Hepatocyte (in vitro differentiated cells): ENCODE results near the gene SH3RF1. TPM values are rescaled to one million over a fixed set of nuclear protein-coding genes. Genes with fewer than 3 reads are reported as not detected.
A peak's percentile ranks its signal among the peaks of the same experiment; 100 is the strongest.

ENCODE experiments used
- DNase-seq: peaks from one replicate; pipeline ENCODE4 v3.0.0-alpha.2; 2016; ENCODE audit warnings: low spot score
- H2AFZ ChIP-seq: fragments of 200-600 bp; sonication (generic); 2 replicates; pipeline ENCODE4 v1.6.0; 2016; ENCODE audit warnings: antibody characterized with exemption, mild to moderate bottlenecking
- H3K27ac ChIP-seq: fragments of 200-600 bp; sonication (generic); 2 replicates; pipeline ENCODE4 v1.5.1; 2016; ENCODE audit warnings: mild to moderate bottlenecking
- H3K27me3 ChIP-seq: fragments of 200-600 bp; sonication (generic); 2 replicates; pipeline ENCODE4 v1.6.1; 2016
- H3K36me3 ChIP-seq: fragments of 200-600 bp; sonication (generic); replicated peaks from 2 replicates; pipeline ENCODE4 v1.5.1; 2016; ENCODE audit warnings: low read depth; ENCODE audit not compliant: insufficient read depth
- H3K4me1 ChIP-seq: fragments of 200-600 bp; sonication (generic); 2 replicates; pipeline ENCODE4 v1.5.1; 2016; ENCODE audit warnings: mild to moderate bottlenecking, moderate library complexity; ENCODE audit not compliant: insufficient read depth
- H3K4me2 ChIP-seq: fragments of 200-600 bp; sonication (generic); 2 replicates; pipeline ENCODE4 v1.6.0; 2016
- H3K4me3 ChIP-seq: fragments of 200-600 bp; sonication (generic); 2 replicates; pipeline ENCODE4 v1.5.1; 2016; ENCODE audit warnings: mild to moderate bottlenecking
- H3K79me2 ChIP-seq: fragments of 200-600 bp; sonication (generic); 2 replicates; pipeline ENCODE4 v1.6.0; 2017; ENCODE audit warnings: mild to moderate bottlenecking
- H3K9me2 ChIP-seq: fragments of 200-600 bp; sonication (generic); replicated peaks from 2 replicates; pipeline ENCODE4 v1.6.0; 2017; ENCODE audit warnings: mild to moderate bottlenecking; ENCODE audit not compliant: insufficient read depth
- H3K9me3 ChIP-seq: fragments of 200-600 bp; sonication (generic); 2 replicates; pipeline ENCODE4 v1.5.1; 2016; ENCODE audit warnings: low read depth, mild to moderate bottlenecking
- H4K20me1 ChIP-seq: fragments of 200-600 bp; sonication (generic); 2 replicates; pipeline ENCODE4 v1.6.0; 2016; ENCODE audit warnings: mild to moderate bottlenecking; ENCODE audit not compliant: insufficient read depth, poor library complexity, severe bottlenecking
- CTCF ChIP-seq: fragments of 200-600 bp; sonication (generic); IDR thresholded peaks from 2 replicates; pipeline ENCODE4 v1.5.1; 2016; ENCODE audit warnings: antibody characterized with exemption, mild to moderate bottlenecking; ENCODE audit not compliant: poor library complexity
- EZH2 ChIP-seq: fragments of 200-600 bp; sonication (generic); IDR thresholded peaks from 2 replicates; pipeline ENCODE4 v1.6.1; 2016; ENCODE audit warnings: antibody characterized with exemption, mild to moderate bottlenecking, borderline replicate concordance
- EZH2phosphoT487 ChIP-seq: fragments of 200-600 bp; sonication (generic); IDR thresholded peaks from one replicate; pipeline ENCODE4 v1.6.1; 2018; ENCODE audit warnings: antibody characterized with exemption, mild to moderate bottlenecking, low read depth, moderate library complexity; ENCODE audit not compliant: unreplicated experiment, severe bottlenecking
- WGBS: methylation state at CpG from one replicate; pipeline ENCODE4 v1.1.6; 2016; ENCODE audit warnings: low lambda C conversion rate; ENCODE audit errors: missing lambda C conversion rate; 5-methylcytosine and 5-hydroxymethylcytosine counted together
- polyA plus RNA-seq: library from polyadenylated mRNA; unstranded; fragments of >200 nt; fragmentation: Nextera tagmentation; extraction: Ambion mirVana; gene quantifications from 2 replicates; pipeline ENCODE4 v1.2.1, GENCODE V29; 2016
- total RNA-seq: library from RNA; depleted of rRNA; stranded (reverse); fragments of >200 nt; gene quantifications from 2 replicates; pipeline ENCODE4 v1.2.3, GENCODE V29; 2014

SH3RF1 gene
- total and polyA plus RNA-seq, 2 experiments from 2014 or later, result 15.5 to 16.4 TPM

- no peak overlapping the region for H3K4me2 ChIP-seq
- peaks cover 82% of the 10 kb centered on the region for H3K79me2 ChIP-seq
- 83% methylated on average over 4 of the region's 4 CpGs for WGBS
Measured at GRCh38 chr4:169189372-169189771, 81.4 kb downstream of the SH3RF1 start.

GRCh38 chr4:169188204-169188603, 82.6 kb downstream of the SH3RF1 start:
- TF ChIP-seq CTCF (no peak), EZH2phosphoT487 (no peak), EZH2 (no peak)
- no peaks in the 10 kb centered on the region for H3K36me3 ChIP-seq
- WGBS, result 72% methylated on average over 3 of the region's 3 CpGs
- H3K9me2 ChIP-seq, result no peaks in the 10 kb centered on the region
- no peak overlapping the region for H3K4me2 ChIP-seq
- no peak overlapping the region for H2AFZ ChIP-seq
- H3K9me3 ChIP-seq, result no peaks in the 10 kb centered on the region
- peaks cover 78% of the 10 kb centered on the region for H3K79me2 ChIP-seq
- no peak overlapping the region for H3K4me3 ChIP-seq
- no peak overlapping the region for H3K27ac ChIP-seq
- no peaks in the 10 kb centered on the region for H4K20me1 ChIP-seq
- peaks cover 12% of the 10 kb centered on the region for H3K4me1 ChIP-seq
- no peak for DNase-seq
- no peaks in the 10 kb centered on the region for H3K27me3 ChIP-seq

More at GRCh38 chr4:169189372-169189771, 81.4 kb downstream of the SH3RF1 start:
- no peak overlapping the region for H2AFZ ChIP-seq
- H3K9me3 ChIP-seq, result no peaks in the 10 kb centered on the region
- no peaks in the 10 kb centered on the region for H4K20me1 ChIP-seq
- H3K4me3 ChIP-seq, result no peak overlapping the region
- peak overlapping the region; percentile 18 for H3K27ac ChIP-seq
- TF ChIP-seq EZH2phosphoT487 (no peak), CTCF (no peak), EZH2 (no peak)
- H3K9me2 ChIP-seq, result no peaks in the 10 kb centered on the region
- DNase-seq, result no peak
- H3K36me3 ChIP-seq, result no peaks in the 10 kb centered on the region
- H3K27me3 ChIP-seq, result no peaks in the 10 kb centered on the region
- H3K4me1 ChIP-seq, result peaks cover 12% of the 10 kb centered on the region

- Histone ChIP-seq H3K9me2 (no peaks in the 10 kb centered on the region), H3K27me3 (no peaks in the 10 kb centered on the region), H3K4me1 (peaks cover 18% of the 10 kb centered on the region), H3K4me3 (no peak overlapping the region), H3K79me2 (peaks cover 83% of the 10 kb centered on the region), H4K20me1 (no peaks in the 10 kb centered on the region), H3K9me3 (no peaks in the 10 kb centered on the region), H3K4me2 (peak overlapping the region; percentile 66), H3K36me3 (no peaks in the 10 kb centered on the region), H2AFZ (no peak overlapping the region), H3K27ac (peak overlapping the region; percentile 75)
- TF ChIP-seq EZH2 (no peak), CTCF (peak; percentile 7), EZH2phosphoT487 (no peak)
- WGBS, result 70% methylated on average over 7 of the region's 7 CpGs
- DNase-seq, result peak; percentile 42
Measured at GRCh38 chr4:169185133-169185956, 85.4 kb downstream of the SH3RF1 start.
